Glutamatergic neuron (in vitro differentiated cells): ENCODE results near the gene RSPH4A. TPM values are rescaled to one million over a fixed set of nuclear protein-coding genes. Genes with fewer than 3 reads are reported as not detected.
"Not testable (repeated sequence)": the region's sequence is repeated elsewhere in the genome, so short reads cannot be mapped to it uniquely, and the experiment has no call there.

ENCODE experiments used
- DNase-seq: peaks from one replicate; pipeline ENCODE4 v3.0.0; 2022
- H3K27ac Mint-ChIP-seq: one replicate; pipeline ENCODE4 v1.8.0; 2020; ENCODE audit warnings: mild to moderate bottlenecking, mixed read lengths, inconsistent platforms; ENCODE audit not compliant: unreplicated experiment
- H3K27me3 Mint-ChIP-seq: one replicate; pipeline ENCODE4 v1.8.0; 2020; ENCODE audit warnings: mild to moderate bottlenecking, moderate library complexity, mixed read lengths, inconsistent platforms; ENCODE audit not compliant: unreplicated experiment
- H3K36me3 Mint-ChIP-seq: one replicate; pipeline ENCODE4 v1.8.0; 2020; ENCODE audit warnings: mild to moderate bottlenecking, mixed read lengths, inconsistent platforms; ENCODE audit not compliant: unreplicated experiment
- H3K4me1 Mint-ChIP-seq: one replicate; pipeline ENCODE4 v1.8.0; 2020; ENCODE audit warnings: mild to moderate bottlenecking, low read depth, mixed read lengths, inconsistent platforms; ENCODE audit not compliant: unreplicated experiment
- H3K4me3 Mint-ChIP-seq: one replicate; pipeline ENCODE4 v1.8.0; 2020; ENCODE audit warnings: mild to moderate bottlenecking, mixed read lengths, inconsistent platforms; ENCODE audit not compliant: unreplicated experiment
- H3K9me3 Mint-ChIP-seq: one replicate; pipeline ENCODE4 v1.8.0; 2020; ENCODE audit warnings: mild to moderate bottlenecking, moderate library complexity, mixed read lengths, inconsistent platforms; ENCODE audit not compliant: unreplicated experiment
- CTCF ChIP-seq: fragments of 200-600 bp; sonication (generic); IDR thresholded peaks from one replicate; pipeline ENCODE4 v1.5.0; 2021; ENCODE audit not compliant: partially characterized antibody, unreplicated experiment
- total RNA-seq: library from RNA; stranded (reverse); fragmentation: NEBNext Ultra II Directional; extraction: Animal tissue kit (Norgen Biotek cat#: 25700); gene quantifications from one replicate; pipeline ENCODE4 v1.2.1, GENCODE V29; 2021; ENCODE audit not compliant: unreplicated experiment

The RSPH4A gene
- total RNA-seq, 1 donor from 2014 or later, result 0.98 TPM

GRCh38 chr6:116596815-116597214 is 19.5 kb upstream of the RSPH4A start:
- no peaks in the 10 kb centered on the region for H3K36me3 Mint-ChIP-seq
- H3K4me3 Mint-ChIP-seq, result no peak overlapping the region
- no peaks in the 10 kb centered on the region for H3K27me3 Mint-ChIP-seq
- H3K27ac Mint-ChIP-seq, result no peak overlapping the region
- DNase-seq, result no peak
- no peaks in the 10 kb centered on the region for H3K4me1 Mint-ChIP-seq
- H3K9me3 Mint-ChIP-seq, result peaks cover 2% of the 10 kb centered on the region
- TF ChIP-seq CTCF, result no peak

DNA sequence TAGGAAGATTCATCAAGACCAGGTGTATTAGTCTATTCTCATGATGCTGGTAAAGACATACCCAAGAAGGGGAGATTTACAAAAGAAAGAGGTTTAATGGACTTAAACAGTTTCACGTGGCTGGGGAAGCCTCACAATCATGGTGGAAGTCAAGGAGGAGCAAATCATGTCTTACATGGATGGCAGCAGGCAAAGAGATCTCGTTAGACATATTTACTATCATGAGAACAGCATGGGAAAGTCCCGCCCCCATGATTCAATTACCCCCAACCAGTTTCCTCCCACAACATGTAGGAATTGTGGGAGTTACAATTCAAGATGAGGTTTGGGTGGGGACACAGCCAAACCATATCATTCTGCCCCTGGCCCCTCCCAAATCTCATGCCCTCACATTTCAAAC is 12.4 kb upstream of the RSPH4A start:
- not testable (repeated sequence) for H3K27ac Mint-ChIP-seq, H3K27me3 Mint-ChIP-seq, H3K9me3 Mint-ChIP-seq, H3K4me1 Mint-ChIP-seq, H3K4me3 Mint-ChIP-seq, DNase-seq
- H3K36me3 Mint-ChIP-seq, result peaks cover 16% of the 10 kb centered on the region

- not testable (repeated sequence) for H3K4me1 Mint-ChIP-seq, DNase-seq, H3K27me3 Mint-ChIP-seq, H3K9me3 Mint-ChIP-seq, H3K4me3 Mint-ChIP-seq, H3K27ac Mint-ChIP-seq
- H3K36me3 Mint-ChIP-seq, result peaks cover 16% of the 10 kb centered on the region
Observed at GRCh38 chr6:116604868-116605267, 11.4 kb upstream of the RSPH4A start.

GRCh38 chr6:116605935-116606334 is 10.3 kb upstream of the RSPH4A start:
- DNase-seq, result no peak
- Mint-ChIP-seq H3K36me3 (peaks cover 16% of the 10 kb centered on the region), H3K9me3 (no peaks in the 10 kb centered on the region), H3K4me1 (peaks cover 4% of the 10 kb centered on the region), H3K27me3 (peaks cover 3% of the 10 kb centered on the region), H3K27ac (no peak overlapping the region), H3K4me3 (no peak overlapping the region)
- no peak for TF ChIP-seq CTCF

GRCh38 chr6:116611056-116611455 is 5.2 kb upstream of the RSPH4A start:
- Mint-ChIP-seq H3K27ac (no peak overlapping the region), H3K4me1 (peaks cover 7% of the 10 kb centered on the region), H3K9me3 (no peaks in the 10 kb centered on the region), H3K27me3 (no peaks in the 10 kb centered on the region), H3K4me3 (no peak overlapping the region), H3K36me3 (no peaks in the 10 kb centered on the region)
- DNase-seq, result no peak
- no peak for TF ChIP-seq CTCF

GRCh38 chr6:116616737-116617053 is 416 bp downstream of the RSPH4A start:
- Mint-ChIP-seq H3K4me1 (peaks cover 3% of the 10 kb centered on the region), H3K27me3 (peaks cover 2% of the 10 kb centered on the region), H3K27ac (no peak overlapping the region), H3K9me3 (peaks cover 1% of the 10 kb centered on the region), H3K36me3 (no peaks in the 10 kb centered on the region), H3K4me3 (peak overlapping the region; percentile 100)
- peak; percentile 24 for DNase-seq
- no peak for TF ChIP-seq CTCF
